Amniotic stem cell (primary cell): ENCODE measurements around the gene LRMDA.

ENCODE experiments used
- DNase-seq: peaks from one replicate; lab custom pipeline; 2025; lab: John Stamatoyannopoulos, UW

LRMDA gene

DNA sequence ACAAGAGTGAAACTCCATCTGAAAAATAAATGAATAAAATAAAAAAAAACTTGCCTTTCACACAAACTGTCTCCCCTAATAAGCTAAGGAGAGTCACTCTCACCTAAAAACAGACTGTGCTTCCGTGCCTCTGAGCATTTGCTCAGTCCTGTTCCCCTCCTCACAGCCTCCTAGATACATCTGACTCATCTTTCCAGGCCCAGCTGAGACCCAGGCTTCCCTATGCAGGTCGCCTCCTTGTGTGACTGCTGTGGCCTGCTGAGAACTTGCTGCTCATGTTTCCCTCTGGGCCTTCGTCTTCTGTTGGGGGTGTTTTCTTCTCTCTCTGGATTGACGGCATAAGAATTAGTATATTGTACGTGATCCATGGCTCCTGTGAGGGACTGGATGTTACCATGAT lies 777.7 kb downstream of the LRMDA start:
- DNase-seq: no peak

GRCh38 chr10:76210211-76210610 lies 778.8 kb downstream of the LRMDA start:
- no peak for DNase-seq

- DNase-seq: no peak
Observed at GRCh38 chr10:76211691-76212090, 780.3 kb downstream of the LRMDA start.

GRCh38 chr10:76213876-76214275 lies 782.5 kb downstream of the LRMDA start:
- no peak for DNase-seq

DNA sequence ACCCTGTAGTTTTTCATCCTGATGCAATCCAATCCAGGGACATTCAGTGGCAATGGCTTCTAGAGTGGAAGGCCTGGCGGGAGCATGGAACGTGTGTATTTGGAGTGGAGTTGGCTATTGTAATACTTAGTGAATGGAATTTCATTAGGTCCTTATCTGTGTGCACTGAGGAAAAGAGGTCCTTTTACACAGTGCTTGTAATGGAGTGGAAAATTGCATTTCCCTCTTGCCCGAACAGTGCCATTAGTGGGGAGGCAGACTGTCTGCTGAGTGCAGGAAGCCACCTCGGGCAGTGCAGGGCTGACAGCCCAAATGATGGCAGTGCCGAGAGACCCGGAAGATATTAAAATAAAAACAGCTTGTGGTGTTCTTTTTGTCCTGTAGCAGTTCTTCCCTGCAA lies 786.6 kb downstream of the LRMDA start:
- no peak for DNase-seq

GRCh38 chr10:76229341-76229740 lies 797.9 kb downstream of the LRMDA start:
- DNase-seq: no peak

DNA sequence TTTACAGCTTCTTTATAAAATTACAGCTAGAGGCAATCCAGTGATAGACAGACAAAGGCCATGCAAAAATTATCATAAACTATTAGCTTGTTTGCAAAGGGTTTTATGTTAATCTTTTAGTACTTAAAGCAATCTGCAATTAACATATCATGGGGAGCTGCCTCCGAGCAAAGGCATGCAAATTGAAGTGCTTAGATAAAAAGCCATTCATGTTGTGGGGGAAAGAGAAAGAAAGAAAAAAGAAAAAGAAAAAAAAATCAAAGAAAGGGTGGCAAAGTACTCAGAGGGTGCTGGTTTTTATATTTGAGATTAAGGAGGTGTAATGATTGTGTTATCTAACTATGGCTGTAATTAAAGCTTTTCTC lies 799.5 kb downstream of the LRMDA start:
- DNase-seq: no peak

GRCh38 chr10:76231286-76231934 lies 800.0 kb downstream of the LRMDA start:
- no peak for DNase-seq

- no peak for DNase-seq
Observed at GRCh38 chr10:76234499-76235226, 803.2 kb downstream of the LRMDA start.

- no peak for DNase-seq
Observed at GRCh38 chr10:76236356-76236755, 804.9 kb downstream of the LRMDA start.

DNA sequence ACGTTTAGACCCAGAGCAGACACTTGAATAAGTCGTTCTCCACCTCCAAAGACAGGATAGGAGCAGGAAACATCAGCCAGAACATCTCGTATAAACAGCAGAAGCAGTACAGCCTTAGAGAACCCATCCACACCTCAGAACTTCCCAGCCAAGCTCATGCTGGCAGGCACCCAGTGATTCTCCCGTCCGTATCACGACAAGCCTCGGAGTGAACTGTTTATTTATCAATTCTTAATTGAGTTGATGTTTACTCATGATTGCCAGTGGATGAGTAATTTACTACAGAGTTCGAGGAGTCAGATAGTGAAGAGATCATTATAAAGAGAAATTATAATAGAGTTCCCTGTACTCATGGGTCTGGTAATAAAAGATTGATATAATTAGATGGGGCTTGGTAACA lies 811.5 kb downstream of the LRMDA start:
- no peak for DNase-seq

- DNase-seq: no peak
Observed at GRCh38 chr10:76244061-76244686, 812.8 kb downstream of the LRMDA start.

- DNase-seq: no peak
Observed at GRCh38 chr10:76245951-76246495, 814.6 kb downstream of the LRMDA start.

DNA sequence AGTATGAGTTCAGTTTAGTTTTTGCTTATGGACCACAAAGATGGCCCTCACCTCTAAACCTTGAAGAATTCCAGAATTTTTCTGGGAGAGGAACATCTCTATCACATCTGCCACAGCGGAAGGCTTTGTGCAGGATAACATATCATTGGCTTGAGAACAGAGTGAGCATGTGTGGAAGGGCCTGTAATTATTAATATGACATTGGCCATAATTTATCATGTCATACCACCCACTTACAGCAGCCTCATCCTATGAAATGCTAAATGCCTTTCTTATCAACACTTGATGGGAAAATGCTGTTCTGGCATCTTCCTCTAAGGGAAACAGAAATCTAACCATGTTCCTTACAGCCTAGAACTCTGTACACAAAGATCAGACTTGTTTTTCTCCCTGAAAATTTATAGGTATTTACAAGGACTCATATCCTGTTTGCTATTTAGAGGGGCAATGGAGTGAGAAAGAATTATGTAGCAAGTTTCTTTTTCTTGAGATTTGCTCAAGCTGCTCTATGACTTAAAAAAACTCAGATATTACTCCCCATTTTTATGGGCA lies 817.3 kb downstream of the LRMDA start:
- DNase-seq: no peak

DNA sequence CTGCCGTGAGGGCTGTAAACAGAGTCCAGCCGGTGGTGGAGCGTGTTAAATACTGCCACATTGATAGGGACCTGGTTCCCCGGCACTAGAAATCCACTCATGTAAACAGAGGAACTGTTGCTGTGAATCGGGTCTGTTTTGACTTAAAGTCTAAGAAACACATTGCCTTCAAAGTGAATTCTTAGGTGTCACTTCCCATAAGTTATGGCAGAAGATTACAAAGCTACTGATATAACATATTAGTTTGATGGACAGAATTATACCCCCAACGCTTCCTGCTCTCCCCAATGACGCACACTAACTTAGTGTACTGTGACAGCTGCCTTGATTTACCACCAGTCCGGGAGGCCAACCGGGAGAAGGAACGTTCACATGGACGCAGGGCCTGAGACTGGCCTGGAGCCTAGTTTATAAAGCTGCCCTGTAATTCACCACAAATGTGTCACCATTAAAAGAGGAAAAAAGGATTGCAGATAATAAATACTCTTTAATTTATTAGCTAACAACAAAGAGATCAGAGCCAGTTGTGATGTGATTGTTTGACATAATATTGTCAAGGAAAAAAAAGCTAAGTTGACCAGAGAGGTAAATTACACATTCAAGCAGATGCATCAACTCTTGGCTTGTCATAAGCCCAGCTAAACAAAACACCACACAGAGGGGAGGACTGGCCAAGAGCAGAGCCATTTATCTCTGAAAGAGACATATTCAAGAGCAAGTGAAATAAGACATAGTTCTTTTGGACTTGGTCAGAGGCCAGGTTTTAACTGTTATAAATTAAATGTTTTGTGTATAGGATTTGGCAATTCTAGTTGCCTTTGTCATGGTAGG lies 820.6 kb downstream of the LRMDA start:
- no peak for DNase-seq

DNA sequence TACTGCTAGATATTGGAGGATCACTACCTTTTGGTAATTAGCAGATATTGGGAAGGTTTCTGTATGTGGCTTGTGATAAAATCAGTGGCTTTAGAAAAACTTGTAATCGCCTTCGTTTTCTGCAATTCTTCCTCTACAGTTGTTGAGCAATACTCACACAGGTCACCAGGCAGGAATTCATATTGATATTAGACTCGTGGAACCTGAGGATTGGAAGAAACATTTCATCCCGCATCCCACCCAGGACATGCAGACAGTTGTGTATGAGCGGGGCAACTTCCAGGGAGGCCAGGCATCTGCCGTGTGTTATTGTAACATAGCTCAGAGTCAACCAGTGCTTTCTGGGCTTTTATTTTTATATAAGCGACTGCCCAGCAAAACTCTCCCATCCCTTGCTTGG lies 821.3 kb downstream of the LRMDA start:
- no peak for DNase-seq

- DNase-seq: no peak
Observed at GRCh38 chr10:76255241-76255640, 823.8 kb downstream of the LRMDA start.

DNA sequence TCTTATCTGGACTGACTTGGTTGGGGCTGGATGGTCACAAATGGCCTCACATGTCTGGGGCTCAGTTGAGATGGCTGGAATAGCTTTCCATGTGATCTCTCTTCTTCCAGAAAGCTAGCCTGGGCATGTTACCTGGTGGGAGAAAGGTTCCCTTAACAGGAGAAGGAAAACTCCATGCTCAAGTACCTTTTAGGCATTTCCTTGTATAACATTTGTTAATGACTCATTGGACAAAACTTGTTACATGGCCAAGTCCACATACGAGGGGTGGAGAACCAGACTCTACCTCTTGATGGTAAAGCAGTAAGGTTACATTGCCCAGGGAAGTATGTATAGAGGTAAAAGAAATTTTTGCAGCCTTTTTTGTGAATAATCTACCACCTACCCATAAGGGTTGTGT lies 826.4 kb downstream of the LRMDA start:
- no peak for DNase-seq

- DNase-seq: no peak
Observed at GRCh38 chr10:76265441-76266113, 834.2 kb downstream of the LRMDA start.

DNA sequence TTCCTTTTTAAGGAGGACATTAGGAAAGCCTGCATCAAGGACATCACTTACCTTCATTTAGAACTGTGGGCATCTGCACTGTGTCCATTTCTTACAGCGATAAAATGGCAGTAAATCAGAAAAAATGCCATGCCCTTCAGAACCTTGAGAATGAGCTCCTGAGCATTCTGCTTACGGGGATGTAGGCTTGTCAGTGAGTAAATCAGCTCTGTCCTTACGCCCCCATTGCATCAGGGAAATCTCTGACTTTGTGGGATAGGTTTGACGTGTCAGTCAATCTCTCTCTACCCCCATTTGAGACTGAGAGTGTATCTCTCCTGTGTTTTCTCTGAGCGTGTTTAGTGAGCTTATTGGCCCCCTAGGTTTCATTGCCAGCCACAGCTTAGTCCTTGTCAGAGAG lies 837.1 kb downstream of the LRMDA start:
- DNase-seq: no peak

DNA sequence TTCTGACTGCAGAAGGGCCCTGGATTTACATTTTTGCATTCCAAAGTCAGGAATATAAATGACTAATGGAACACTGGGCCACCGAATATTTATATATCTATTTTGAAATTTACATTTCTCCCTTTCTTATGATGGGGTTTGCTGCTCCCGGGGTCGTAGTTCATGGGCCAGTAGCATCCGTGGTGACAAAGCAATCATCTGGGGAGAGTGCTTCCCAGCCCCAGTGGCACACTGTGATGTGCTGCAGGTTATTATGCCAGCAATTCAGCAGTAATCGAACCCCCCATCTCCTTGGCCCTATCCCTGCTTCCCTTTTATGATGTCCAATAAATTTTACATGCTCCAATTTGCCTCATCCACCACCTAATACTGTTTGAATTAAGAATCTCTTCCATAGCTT lies 837.5 kb downstream of the LRMDA start:
- DNase-seq: no peak
